ENCODE measurements around the gene CCNDBP1. TPM values are rescaled to one million over a fixed set of nuclear protein-coding genes. Genes with fewer than 3 reads are reported as not detected.
"Not testable (repeated sequence)": the region's sequence is repeated elsewhere in the genome, so short reads cannot be mapped to it uniquely, and the experiment has no call there.

The CCNDBP1 gene
- total RNA-seq, 6 experiments from 2014 or later = 20.2 to 30.5 (median 22.9) TPM

GRCh38 chr15:43150191-43150929 is 34.8 kb upstream of the CCNDBP1 start:
- 80% methylated on average over 5 of the region's 5 CpGs for WGBS (ENCODE audit: insufficient coverage, low coverage, low lambda C conversion rate, missing lambda C conversion rate)
- TF ChIP-seq, protein P1, sequence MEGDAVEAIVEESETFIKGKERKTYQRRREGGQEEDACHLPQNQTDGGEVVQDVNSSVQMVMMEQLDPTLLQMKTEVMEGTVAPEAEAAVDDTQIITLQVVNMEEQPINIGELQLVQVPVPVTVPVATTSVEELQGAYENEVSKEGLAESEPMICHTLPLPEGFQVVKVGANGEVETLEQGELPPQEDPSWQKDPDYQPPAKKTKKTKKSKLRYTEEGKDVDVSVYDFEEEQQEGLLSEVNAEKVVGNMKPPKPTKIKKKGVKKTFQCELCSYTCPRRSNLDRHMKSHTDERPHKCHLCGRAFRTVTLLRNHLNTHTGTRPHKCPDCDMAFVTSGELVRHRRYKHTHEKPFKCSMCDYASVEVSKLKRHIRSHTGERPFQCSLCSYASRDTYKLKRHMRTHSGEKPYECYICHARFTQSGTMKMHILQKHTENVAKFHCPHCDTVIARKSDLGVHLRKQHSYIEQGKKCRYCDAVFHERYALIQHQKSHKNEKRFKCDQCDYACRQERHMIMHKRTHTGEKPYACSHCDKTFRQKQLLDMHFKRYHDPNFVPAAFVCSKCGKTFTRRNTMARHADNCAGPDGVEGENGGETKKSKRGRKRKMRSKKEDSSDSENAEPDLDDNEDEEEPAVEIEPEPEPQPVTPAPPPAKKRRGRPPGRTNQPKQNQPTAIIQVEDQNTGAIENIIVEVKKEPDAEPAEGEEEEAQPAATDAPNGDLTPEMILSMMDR (IDR thresholded peaks at IDR 0.05) = no peak
- TF ChIP-seq POLR2A (IDR thresholded peaks at IDR 0.05) = no peak

GRCh38 chr15:43151688-43152087 is 33.5 kb upstream of the CCNDBP1 start:
- 83% methylated on average over 2 of the region's 2 CpGs for WGBS (ENCODE audit: insufficient coverage, low coverage, low lambda C conversion rate, missing lambda C conversion rate)
- intact Hi-C loops (cut with DNase I) = no loop called here
- H3K4me1 ChIP-seq = no peaks in the 10 kb centered on the region
- H3K9me3 ChIP-seq = no peaks in the 10 kb centered on the region
- ATAC-seq (no peak), DNase-seq (no peak)
- H3K27me3 ChIP-seq = no peaks in the 10 kb centered on the region
- H3K4me3 ChIP-seq = no peak overlapping the region
- peaks cover 0 to 23% (median 12%) of the 10 kb centered on the region in 4 donors for H3K36me3 ChIP-seq
- TF ChIP-seq POLR2A (IDR thresholded peaks at IDR 0.05) = no peak
- TF ChIP-seq, protein P1 (IDR thresholded peaks at IDR 0.05) = no peak
- no peak overlapping the region for H3K27ac ChIP-seq

More at GRCh38 chr15:43150191-43150929, 34.8 kb upstream of the CCNDBP1 start:
- ATAC-seq (no peak), DNase-seq (no peak)
- peaks cover 0 to 30% (median 12%) of the 10 kb centered on the region in 4 donors for H3K36me3 ChIP-seq
- H3K4me1 ChIP-seq = no peaks in the 10 kb centered on the region
- intact Hi-C loops (cut with DNase I) = no loop called here
- no peak overlapping the region for H3K4me3 ChIP-seq
- no peaks in the 10 kb centered on the region for H3K27me3 ChIP-seq
- H3K27ac ChIP-seq = no peak overlapping the region
- H3K9me3 ChIP-seq = no peaks in the 10 kb centered on the region

DNA sequence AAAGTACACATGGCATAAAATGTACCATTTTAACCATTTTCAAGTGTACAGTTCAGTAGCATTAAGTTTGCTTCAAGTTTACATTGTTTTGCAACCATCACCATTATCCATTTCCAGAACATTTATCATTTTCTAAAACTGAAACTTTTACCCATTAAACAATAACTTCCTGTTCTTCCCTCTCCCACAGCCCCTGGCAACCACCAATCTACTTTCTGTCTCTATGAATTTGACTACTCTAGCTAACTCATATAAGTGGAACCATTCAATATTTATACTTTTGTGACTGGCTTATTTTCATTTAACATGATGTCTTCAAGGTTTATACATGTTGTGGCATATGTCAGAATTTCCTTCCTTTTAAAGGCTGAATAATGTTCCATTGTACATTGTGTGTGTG is 31.9 kb upstream of the CCNDBP1 start:
- Histone ChIP-seq H3K4me3 (no peak overlapping the region), H3K27me3 (no peaks in the 10 kb centered on the region), H3K36me3 (peaks cover 0 to 22% (median 8%) of the 10 kb centered on the region in 4 donors), H3K27ac (no peak overlapping the region), H3K9me3 (no peaks in the 10 kb centered on the region), H3K4me1 (no peaks in the 10 kb centered on the region)
- intact Hi-C loops (cut with DNase I) = no loop called here
- ATAC-seq (no peak), DNase-seq (no peak)
- TF ChIP-seq POLR2A (IDR thresholded peaks at IDR 0.05) = no peak
- TF ChIP-seq, protein P1 (IDR thresholded peaks at IDR 0.05) = no peak

GRCh38 chr15:43165801-43166325 is 19.3 kb upstream of the CCNDBP1 start:
- DNase-seq (no peak), ATAC-seq (no peak)
- no peak for TF ChIP-seq POLR2A (IDR thresholded peaks at IDR 0.05)
- TF ChIP-seq, protein P1 (IDR thresholded peaks at IDR 0.05) = no peak
- H3K36me3 ChIP-seq = peaks cover 0 to 17% (median 0%) of the 10 kb centered on the region in 4 donors
- no peak overlapping the region for H3K27ac ChIP-seq
- no peaks in the 10 kb centered on the region for H3K27me3 ChIP-seq
- H3K9me3 ChIP-seq = no peaks in the 10 kb centered on the region
- no peaks in the 10 kb centered on the region for H3K4me1 ChIP-seq
- 92% methylated on average over 2 of the region's 2 CpGs for WGBS (ENCODE audit: insufficient coverage, low coverage, low lambda C conversion rate, missing lambda C conversion rate)
- intact Hi-C loops (cut with DNase I) = no loop called here
- H3K4me3 ChIP-seq = no peak overlapping the region

DNA sequence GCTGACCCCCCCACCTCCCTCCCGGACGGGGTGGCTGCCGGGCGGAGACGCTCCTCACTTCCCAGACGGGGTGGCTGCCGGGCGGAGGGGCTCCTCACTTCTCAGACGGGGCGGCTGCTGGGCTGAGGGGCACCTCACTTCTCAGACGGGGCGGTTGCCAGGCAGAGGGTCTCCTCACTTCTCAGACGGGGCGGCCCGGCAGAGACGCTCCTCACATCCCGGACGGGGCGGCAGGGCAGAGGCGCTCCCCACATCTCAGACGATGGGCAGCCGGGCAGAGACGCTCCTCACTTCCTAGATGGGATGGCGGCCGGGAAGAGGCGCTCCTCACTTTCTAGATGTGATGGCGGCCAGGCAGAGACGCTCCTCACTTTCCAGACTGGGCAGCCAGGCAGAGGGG is 17.9 kb upstream of the CCNDBP1 start:
- no CpG with 5 or more reads among the region's 28 CpGs for WGBS (ENCODE audit: insufficient coverage, low coverage, low lambda C conversion rate, missing lambda C conversion rate)
- H3K27me3 ChIP-seq; H3K9me3 ChIP-seq; intact Hi-C loops (cut with DNase I); ATAC-seq; DNase-seq; H3K27ac ChIP-seq; H3K4me1 ChIP-seq; H3K4me3 ChIP-seq; H3K36me3 ChIP-seq: not testable (repeated sequence)
